PC-3 (cell line): Measurements from ENCODE around the gene MAPKAPK3. TPM values are rescaled to one million over a fixed set of nuclear protein-coding genes. Genes with fewer than 3 reads are reported as not detected.

Experiments
- ATAC-seq: fragments of 200-7000 bp; cut with Tn5 transposase; 2 replicates; pipeline ENCODE4 v1.9.1; 2020; ENCODE audit warnings: mild to moderate bottlenecking, moderate library complexity
- BruUV-seq: library from RNA; stranded (reverse); fragments of 400-500 nt; replicated peaks from 2 replicates; lab custom pipeline; 2021; lab: Mats Ljungman, UMichigan
- CTCF ChIA-PET: fragments of 300-600 bp; sonication (Branson Sonifier 250); formaldehyde crosslinking; loops from one replicate; lab custom pipeline; 2022; ENCODE audit warnings: antibody characterized with exemption; lab: Charles Lee
- POLR2A ChIA-PET: fragments of 300-600 bp; sonication (Branson Sonifier 250); formaldehyde crosslinking; loops from one replicate; lab custom pipeline; 2022; ENCODE audit warnings: antibody characterized with exemption; ENCODE audit not compliant: unreplicated experiment; lab: Charles Lee
- DNase-seq: peaks from one replicate; pipeline ENCODE4 v3.0.0-alpha.2; 2015
- H2AFZ ChIP-seq: fragments of 300-600 bp; sonication (generic); 2 replicates; pipeline ENCODE4 v1.6.0; 2016; ENCODE audit warnings: antibody characterized with exemption, low read length
- H3F3A ChIP-seq: fragments of 300-600 bp; sonication (generic); one replicate; pipeline ENCODE4 v1.6.0; 2017; ENCODE audit warnings: antibody characterized with exemption, low read length, control low read depth, mild to moderate bottlenecking; ENCODE audit not compliant: unreplicated experiment
- H3K27ac ChIP-seq: fragments of 300-600 bp; sonication (generic); 2 replicates; pipeline ENCODE4 v1.5.1; 2016; ENCODE audit warnings: mild to moderate bottlenecking, low read length
- H3K27me3 ChIP-seq: fragments of 300-600 bp; sonication (generic); 2 replicates; pipeline ENCODE4 v1.6.1; 2016; ENCODE audit warnings: low read length, mixed read lengths
- H3K36me3 ChIP-seq: fragments of 300-600 bp; sonication (generic); 2 replicates; pipeline ENCODE4 v1.6.1; 2016; ENCODE audit warnings: low read depth, mixed run types, low read length, mixed read lengths
- H3K4me1 ChIP-seq: fragments of 300-600 bp; sonication (generic); 2 replicates; pipeline ENCODE4 v1.5.1; 2016; ENCODE audit warnings: low read length; ENCODE audit not compliant: insufficient read depth
- H3K4me2 ChIP-seq: fragments of 300-600 bp; sonication (generic); 2 replicates; pipeline ENCODE4 v1.6.0; 2016; ENCODE audit warnings: low read length
- H3K4me3 ChIP-seq: fragments of 300-600 bp; sonication (generic); 2 replicates; pipeline ENCODE4 v1.5.1; 2016; ENCODE audit warnings: mild to moderate bottlenecking, low read length, mixed read lengths
- H3K79me2 ChIP-seq: fragments of 300-600 bp; sonication (generic); 2 replicates; pipeline ENCODE4 v1.6.1; 2017; ENCODE audit warnings: low read length, mixed read lengths
- H3K9ac ChIP-seq: fragments of 300-600 bp; sonication (generic); 2 replicates; pipeline ENCODE4 v1.6.0; 2016; ENCODE audit warnings: mild to moderate bottlenecking, low read length
- H3K9me2 ChIP-seq: fragments of 300-600 bp; sonication (generic); replicated peaks from 2 replicates; pipeline ENCODE4 v1.6.1; 2016; ENCODE audit warnings: mixed run types, low read length, mixed read lengths
- H3K9me3 ChIP-seq: fragments of 300-600 bp; sonication (generic); 2 replicates; pipeline ENCODE4 v1.6.1; 2016; ENCODE audit warnings: low read length, mixed read lengths
- H4K20me1 ChIP-seq: fragments of 300-600 bp; sonication (generic); 2 replicates; pipeline ENCODE4 v1.6.1; 2016; ENCODE audit warnings: low read length, mixed read lengths
- EZH2 ChIP-seq: fragments of 300-600 bp; sonication (generic); IDR thresholded peaks from one replicate; pipeline ENCODE4 v1.6.1; 2017; ENCODE audit warnings: antibody characterized with exemption, mild to moderate bottlenecking, low read length; ENCODE audit not compliant: unreplicated experiment
- EZH2phosphoT487 ChIP-seq: fragments of 300-600 bp; sonication (generic); IDR thresholded peaks from 2 replicates; pipeline ENCODE4 v1.6.1; 2018; ENCODE audit warnings: mild to moderate bottlenecking, antibody characterized with exemption, low read length, borderline replicate concordance
- intact Hi-C: fragments of 100-400 bp; cut with micrococcal nuclease; formaldehyde crosslinking; loops from 2 replicates; pipeline ENCODE4 v1.9.0; 2023
- total RNA-seq: library from RNA; depleted of rRNA; stranded (reverse); fragments of >200 nt; gene quantifications from 2 replicates; pipeline ENCODE4 v1.2.3, GENCODE V29; 2014
- TF ChIP-seq, protein P1 (sequence below): fragments of 300-600 bp; sonication (generic); conservative IDR thresholded peaks from 2 replicates; pipeline ENCODE4 v1.5.1; 2017; ENCODE audit warnings: antibody characterized with exemption, low read depth, mild to moderate bottlenecking, low read length

The MAPKAPK3 gene
- total RNA-seq, 1 experiment from 2014 or later: 142 TPM

DNA sequence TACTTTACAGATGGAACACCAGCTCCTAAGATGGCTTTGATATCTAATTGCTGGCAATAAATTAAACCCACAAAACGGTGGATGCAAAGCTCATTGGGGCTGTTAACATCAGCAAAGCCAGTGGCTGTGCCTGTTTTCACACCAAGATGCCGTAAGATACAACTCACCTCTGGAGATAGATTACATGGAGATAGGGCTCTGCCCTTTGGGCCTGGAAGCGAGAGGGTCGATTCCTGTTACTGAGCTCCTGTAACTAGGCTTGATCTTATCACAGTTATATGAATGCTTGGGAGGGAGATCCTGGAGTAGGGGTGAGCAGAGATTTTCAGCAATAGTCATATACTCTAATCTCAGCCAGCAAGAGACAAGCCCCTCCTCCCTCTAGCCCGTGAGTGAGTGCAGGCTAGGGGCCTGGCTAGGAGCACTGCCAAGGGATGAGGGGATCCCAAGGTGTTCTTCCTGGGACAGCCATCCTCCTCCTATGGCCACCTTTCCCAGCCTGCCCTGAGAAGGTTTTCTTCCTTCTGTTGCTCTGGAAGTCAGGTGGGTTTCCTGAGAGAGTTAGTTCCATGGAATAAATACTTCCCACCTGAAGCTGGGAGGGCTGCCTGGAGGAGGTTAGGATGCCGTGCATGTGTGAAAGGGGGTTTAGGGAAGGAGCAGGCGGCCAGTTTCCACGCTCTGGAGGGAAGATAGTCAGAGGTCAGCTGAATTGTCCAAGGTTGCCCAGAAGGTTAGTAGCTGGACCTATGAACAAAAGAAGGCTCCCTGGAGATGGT lies 39.7 kb downstream of the MAPKAPK3 start:
- ChIA-PET CTCF (interaction anchor here (0.8 kb wide), 1 partner anchor 30 kb away, joined by 3 read pairs; no protein-coding TSS in a partner anchor), POLR2A (no interaction called here)
- H3K4me3 ChIP-seq: no peak overlapping the region
- H3K9me2 ChIP-seq: no peaks in the 10 kb centered on the region
- no peaks in the 10 kb centered on the region for H3K4me1 ChIP-seq
- intact Hi-C loops: no loop called here
- H3K9me3 ChIP-seq: no peaks in the 10 kb centered on the region
- no peaks in the 10 kb centered on the region for H3K36me3 ChIP-seq
- no peaks in the 10 kb centered on the region for H3K27me3 ChIP-seq
- TF ChIP-seq EZH2phosphoT487: no peak
- TF ChIP-seq, protein P1, sequence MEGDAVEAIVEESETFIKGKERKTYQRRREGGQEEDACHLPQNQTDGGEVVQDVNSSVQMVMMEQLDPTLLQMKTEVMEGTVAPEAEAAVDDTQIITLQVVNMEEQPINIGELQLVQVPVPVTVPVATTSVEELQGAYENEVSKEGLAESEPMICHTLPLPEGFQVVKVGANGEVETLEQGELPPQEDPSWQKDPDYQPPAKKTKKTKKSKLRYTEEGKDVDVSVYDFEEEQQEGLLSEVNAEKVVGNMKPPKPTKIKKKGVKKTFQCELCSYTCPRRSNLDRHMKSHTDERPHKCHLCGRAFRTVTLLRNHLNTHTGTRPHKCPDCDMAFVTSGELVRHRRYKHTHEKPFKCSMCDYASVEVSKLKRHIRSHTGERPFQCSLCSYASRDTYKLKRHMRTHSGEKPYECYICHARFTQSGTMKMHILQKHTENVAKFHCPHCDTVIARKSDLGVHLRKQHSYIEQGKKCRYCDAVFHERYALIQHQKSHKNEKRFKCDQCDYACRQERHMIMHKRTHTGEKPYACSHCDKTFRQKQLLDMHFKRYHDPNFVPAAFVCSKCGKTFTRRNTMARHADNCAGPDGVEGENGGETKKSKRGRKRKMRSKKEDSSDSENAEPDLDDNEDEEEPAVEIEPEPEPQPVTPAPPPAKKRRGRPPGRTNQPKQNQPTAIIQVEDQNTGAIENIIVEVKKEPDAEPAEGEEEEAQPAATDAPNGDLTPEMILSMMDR: no peak
- TF ChIP-seq EZH2: no peak
- no peak overlapping the region for H3K4me2 ChIP-seq
- no peaks in the 10 kb centered on the region for H4K20me1 ChIP-seq
- H3K9ac ChIP-seq: no peak overlapping the region
- H3K27ac ChIP-seq: no peak overlapping the region
- DNase-seq: no peak
- H2AFZ ChIP-seq: no peak overlapping the region
- BruUV-seq: no TSS peak
- ATAC-seq: no peak
- H3K79me2 ChIP-seq: no peaks in the 10 kb centered on the region
- no peaks in the 10 kb centered on the region for H3F3A ChIP-seq

DNA sequence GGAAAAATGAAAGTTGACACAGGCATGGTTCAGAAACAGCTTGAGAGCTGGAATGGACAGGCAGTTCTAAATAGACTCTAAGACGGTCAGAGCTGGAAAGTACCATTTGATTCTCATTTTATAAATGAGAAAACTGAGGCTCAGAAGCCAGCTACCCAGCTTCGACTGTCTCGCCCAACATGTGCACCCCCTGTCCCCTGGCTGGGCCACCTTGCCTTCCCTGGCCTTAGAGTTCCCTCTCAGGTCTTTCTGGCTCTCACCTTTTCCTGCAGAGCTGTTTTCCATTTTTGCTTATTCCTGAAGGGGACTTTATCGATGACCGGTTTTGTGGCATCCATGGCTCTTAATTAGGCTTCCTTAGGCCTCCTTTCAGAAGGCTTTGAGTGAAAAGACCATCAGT lies 40.5 kb downstream of the MAPKAPK3 start:
- no peaks in the 10 kb centered on the region for H3F3A ChIP-seq
- DNase-seq (no peak), ATAC-seq (no peak)
- H3K79me2 ChIP-seq: no peaks in the 10 kb centered on the region
- H3K27me3 ChIP-seq: no peaks in the 10 kb centered on the region
- intact Hi-C loops: no loop called here
- H3K4me1 ChIP-seq: no peaks in the 10 kb centered on the region
- H3K9me2 ChIP-seq: no peaks in the 10 kb centered on the region
- CTCF ChIA-PET: no interaction called here
- no peak overlapping the region for H3K4me2 ChIP-seq
- no TSS peak for BruUV-seq
- POLR2A ChIA-PET: no interaction called here
- TF ChIP-seq EZH2phosphoT487: no peak
- TF ChIP-seq, protein P1: no peak
- TF ChIP-seq EZH2: no peak
- no peak overlapping the region for H3K4me3 ChIP-seq
- no peaks in the 10 kb centered on the region for H4K20me1 ChIP-seq
- no peak overlapping the region for H3K27ac ChIP-seq
- H3K9ac ChIP-seq: no peak overlapping the region
- H2AFZ ChIP-seq: no peak overlapping the region
- no peaks in the 10 kb centered on the region for H3K9me3 ChIP-seq
- H3K36me3 ChIP-seq: no peaks in the 10 kb centered on the region

DNA sequence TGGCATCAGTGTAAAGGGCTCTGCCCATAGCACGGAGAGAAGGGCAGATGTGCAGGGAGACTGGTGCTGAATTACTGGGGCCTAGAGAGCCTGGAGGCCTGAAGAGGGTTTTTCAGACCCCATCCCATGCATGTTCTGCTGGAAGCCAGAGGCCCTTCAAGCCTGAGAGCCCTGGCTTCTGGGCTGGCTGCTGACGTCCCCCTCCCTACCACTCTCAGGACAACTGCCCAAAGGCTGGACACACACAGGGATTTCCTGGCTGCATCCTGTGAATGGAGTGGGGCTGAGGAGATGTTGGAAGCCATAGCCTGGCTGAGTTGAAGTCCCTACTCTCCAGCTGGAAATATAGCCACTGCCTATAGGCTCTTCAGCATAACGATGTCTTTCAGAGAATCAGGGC lies 40.9 kb downstream of the MAPKAPK3 start:
- POLR2A ChIA-PET: no interaction called here
- DNase-seq (no peak), ATAC-seq (no peak)
- no peaks in the 10 kb centered on the region for H3F3A ChIP-seq
- H3K4me3 ChIP-seq: no peak overlapping the region
- H4K20me1 ChIP-seq: no peaks in the 10 kb centered on the region
- H3K4me2 ChIP-seq: no peak overlapping the region
- intact Hi-C loops: no loop called here
- TF ChIP-seq EZH2phosphoT487: no peak
- no peak for TF ChIP-seq EZH2
- TF ChIP-seq, protein P1: no peak
- no peaks in the 10 kb centered on the region for H3K27me3 ChIP-seq
- no peak overlapping the region for H3K9ac ChIP-seq
- H3K79me2 ChIP-seq: no peaks in the 10 kb centered on the region
- no TSS peak for BruUV-seq
- H2AFZ ChIP-seq: no peak overlapping the region
- H3K9me2 ChIP-seq: no peaks in the 10 kb centered on the region
- no peak overlapping the region for H3K27ac ChIP-seq
- no peaks in the 10 kb centered on the region for H3K36me3 ChIP-seq
- no peaks in the 10 kb centered on the region for H3K9me3 ChIP-seq
- CTCF ChIA-PET: no interaction called here
- H3K4me1 ChIP-seq: no peaks in the 10 kb centered on the region
